ENCODE measurements around the gene PITX3. TPM values are rescaled to one million over a fixed set of nuclear protein-coding genes. Genes with fewer than 3 reads are reported as not detected.
A peak's percentile ranks its signal among the peaks of the same experiment; 100 is the strongest.

The PITX3 gene
- total and polyA plus RNA-seq, 10 of the 15 experiments (the other 5 are each of a cell fraction or from before 2014, with no cell fraction given): not detected

DNA sequence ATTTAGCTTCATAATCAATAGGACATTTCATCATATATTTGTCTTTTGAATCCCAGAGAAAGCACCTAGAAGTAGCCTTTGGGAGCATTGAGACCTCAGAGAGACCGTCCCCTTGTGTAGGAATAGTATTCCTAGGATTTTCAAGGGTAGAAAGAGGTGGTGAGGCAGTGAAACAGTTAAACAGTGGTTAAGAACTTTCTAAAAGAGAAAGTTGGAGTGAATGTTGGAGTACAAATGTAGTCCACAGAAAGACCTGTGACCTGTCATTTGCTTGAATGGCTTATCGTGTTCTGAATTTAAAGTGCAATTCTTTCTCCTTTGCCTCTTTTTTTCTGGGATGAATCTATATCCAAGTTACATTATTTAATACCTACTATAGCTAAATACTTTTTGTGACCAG, 34.0 kb upstream of the PITX3 start:
- BruUV-seq (replicated peaks): TSS peak; percentile 25
- in situ Hi-C loops (cut with MboI) (no loop called here), intact Hi-C loops (cut with micrococcal nuclease; ENCODE audit: unreplicated experiment) (no loop called here)
- SMC1A ChIA-PET (ENCODE audit: uncharacterized antibody, unreplicated experiment): interaction anchor here (0.8 kb wide), 1 partner anchor 29 kb away, joined by 3 read pairs; no protein-coding TSS in a partner anchor
- Histone ChIP-seq H3K4me2 (ENCODE audit: control insufficient read depth, insufficient read depth) (no peak overlapping the region), H3K36me3 (ENCODE audit: control insufficient read depth in 2 of 2, insufficient read depth in 2 of 2, low read length in 1 of 2) (peaks cover 3 to 11% of the 10 kb centered on the region in 2 experiments; a peak in 2 of 4 replicates), H4K20me1 (ENCODE audit: control insufficient read depth, insufficient read depth) (no peaks in the 10 kb centered on the region), H3K4me3 (no peak overlapping the region), H3K27ac (ENCODE audit: control insufficient read depth, insufficient read depth) (no peak overlapping the region), H3K9me3 (replicated peaks; ENCODE audit: control insufficient read depth, insufficient read depth, low read length) (no peaks in the 10 kb centered on the region), H3K79me2 (ENCODE audit: control insufficient read depth, insufficient read depth, low read length) (peaks cover 17% of the 10 kb centered on the region), H3K27me3 (replicated peaks in 1 of 2; ENCODE audit: control insufficient read depth in 2 of 2, insufficient read depth in 2 of 2, low read length in 1 of 2) (no peaks in the 10 kb centered on the region), H3K4me1 (ENCODE audit: control insufficient read depth, insufficient read depth, low read length) (peaks cover 3% of the 10 kb centered on the region; the same call in 1 of the 2 replicates), H3K9ac (ENCODE audit: control insufficient read depth, insufficient read depth, low read length) (no peak overlapping the region), H2AFZ (ENCODE audit: control insufficient read depth, low read depth, low read length) (no peak overlapping the region)
- RAD21 ChIA-PET (ENCODE audit: unreplicated experiment): no interaction called here
- DNase-seq (ENCODE audit: low read depth, low spot score): no peak
- no peak for ATAC-seq
- 100% methylated on average over 2 of the region's 2 CpGs for WGBS (ENCODE audit: insufficient coverage, insufficient replicate concordance, low lambda C conversion rate, missing lambda C conversion rate)
- POLR2A ChIA-PET: interaction anchor here (0.9 kb wide), 1 partner anchor 25 kb away, joined by 3 read pairs; no protein-coding TSS in a partner anchor
- FAIRE-seq: no peak
- CTCF ChIA-PET: interaction anchor here (0.6 to 2.0 kb wide), 4 partner anchors 21 to 430 kb away, joined by 3 to 4 read pairs (median 3); no protein-coding TSS in a partner anchor
- TF ChIP-seq SMAD5 (IDR thresholded peaks at IDR 0.05; ENCODE audit: low read depth) (no peak), NFYB (IDR thresholded peaks at IDR 0.05; ENCODE audit: insufficient read depth, low read depth, low read length) (no peak), RFX5 (IDR thresholded peaks at IDR 0.05; ENCODE audit: low read depth, low read length) (no peak), SMAD1 (IDR thresholded peaks at IDR 0.05; ENCODE audit: low read depth, partially characterized antibody) (no peak), E2F8 (IDR thresholded peaks at IDR 0.05; ENCODE audit: low read depth, partially characterized antibody) (no peak), E4F1 (IDR thresholded peaks at IDR 0.05; ENCODE audit: borderline replicate concordance, partially characterized antibody) (no peak), MTA2 (IDR thresholded peaks at IDR 0.05; ENCODE audit: low read depth) (no peak), MYC (IDR thresholded peaks at IDR 0.05; ENCODE audit: insufficient read depth, insufficient read length, insufficient replicate concordance, low read length, severe bottlenecking) (no peak), KLF5 (IDR thresholded peaks at IDR 0.05; ENCODE audit: partially characterized antibody) (no peak), EED (IDR thresholded peaks at IDR 0.05; ENCODE audit: low read depth) (no peak), JUNB (IDR thresholded peaks at IDR 0.05) (no peak), RELB (IDR thresholded peaks at IDR 0.05; ENCODE audit: low read depth) (no peak)
- TF ChIP-seq, protein P1, sequence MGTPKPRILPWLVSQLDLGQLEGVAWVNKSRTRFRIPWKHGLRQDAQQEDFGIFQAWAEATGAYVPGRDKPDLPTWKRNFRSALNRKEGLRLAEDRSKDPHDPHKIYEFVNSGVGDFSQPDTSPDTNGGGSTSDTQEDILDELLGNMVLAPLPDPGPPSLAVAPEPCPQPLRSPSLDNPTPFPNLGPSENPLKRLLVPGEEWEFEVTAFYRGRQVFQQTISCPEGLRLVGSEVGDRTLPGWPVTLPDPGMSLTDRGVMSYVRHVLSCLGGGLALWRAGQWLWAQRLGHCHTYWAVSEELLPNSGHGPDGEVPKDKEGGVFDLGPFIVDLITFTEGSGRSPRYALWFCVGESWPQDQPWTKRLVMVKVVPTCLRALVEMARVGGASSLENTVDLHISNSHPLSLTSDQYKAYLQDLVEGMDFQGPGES (IDR thresholded peaks at IDR 0.05): no peak
- TF ChIP-seq, protein P2, sequence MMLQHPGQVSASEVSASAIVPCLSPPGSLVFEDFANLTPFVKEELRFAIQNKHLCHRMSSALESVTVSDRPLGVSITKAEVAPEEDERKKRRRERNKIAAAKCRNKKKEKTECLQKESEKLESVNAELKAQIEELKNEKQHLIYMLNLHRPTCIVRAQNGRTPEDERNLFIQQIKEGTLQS (IDR thresholded peaks at IDR 0.05; ENCODE audit: borderline replicate concordance, extremely low read depth, low read depth, low read length): no peak

Measured in GM12878 (cell line).